ENCODE results near the gene ROCK2. TPM values are rescaled to one million over a fixed set of nuclear protein-coding genes. Genes with fewer than 3 reads are reported as not detected.

The ROCK2 gene
- total and polyA plus RNA-seq, 2 of the 13 experiments (the other 11 are each of a cell fraction or from before 2014, with no cell fraction given), result 38.1 to 119 TPM

GRCh38 chr2:11354363-11355154 lies 10.1 kb upstream of the ROCK2 start (continued):
- peak; percentile 78 for TF ChIP-seq UBTF (CRISPR knock-in tag; IDR thresholded peaks at IDR 0.05)
- TF ChIP-seq KDM4B (CRISPR knock-in tag; IDR thresholded peaks at IDR 0.05), result peak; percentile 96
- peak; percentile 73 for TF ChIP-seq ZFP36 (IDR thresholded peaks at IDR 0.05; ENCODE audit: borderline replicate concordance, low read depth, low read length, partially characterized antibody)
- TF ChIP-seq ZNF780A (CRISPR knock-in tag; IDR thresholded peaks at IDR 0.05), result 0 out of 2 replicates have a peak, but pooled peaks have one; percentile 81
- TF ChIP-seq MYPOP (CRISPR knock-in tag; IDR thresholded peaks at IDR 0.05), result peak; percentile 88
- TF ChIP-seq RCOR2 (CRISPR knock-in tag; IDR thresholded peaks at IDR 0.05), result peak; percentile 99
- peak; percentile 95 for TF ChIP-seq JUN (CRISPR knock-in tag; IDR thresholded peaks at IDR 0.05)
- no peak for TF ChIP-seq ZNF33A (CRISPR knock-in tag; IDR thresholded peaks at IDR 0.05; ENCODE audit: borderline replicate concordance)
- peak; percentile 88 for TF ChIP-seq ZNF362 (CRISPR knock-in tag; IDR thresholded peaks at IDR 0.05; ENCODE audit: borderline replicate concordance)
- TF ChIP-seq SNRNP70 (IDR thresholded peaks at IDR 0.05; ENCODE audit: low read depth, low read length), result no peak
- no peak for TF ChIP-seq CSRNP2 (CRISPR knock-in tag; conservative IDR thresholded peaks at IDR 0.05; ENCODE audit: low read depth)
- peak; percentile 96 for TF ChIP-seq KLF11 (CRISPR knock-in tag; IDR thresholded peaks at IDR 0.05)
- TF ChIP-seq ZNF256 (CRISPR knock-in tag; conservative IDR thresholded peaks at IDR 0.05), result peak; percentile 89
- peak; percentile 98 for TF ChIP-seq ZSCAN9 (CRISPR knock-in tag; IDR thresholded peaks at IDR 0.05; ENCODE audit: borderline replicate concordance)
- peak; percentile 81 for TF ChIP-seq ZBTB38 (CRISPR knock-in tag; IDR thresholded peaks at IDR 0.05)
- peak; percentile 75; the same call in 1 of the 2 replicates for TF ChIP-seq WIZ (CRISPR knock-in tag; IDR thresholded peaks at IDR 0.05)
- no peak for TF ChIP-seq RBM39 (IDR thresholded peaks at IDR 0.05; ENCODE audit: low read depth, low read length, poor library complexity, severe bottlenecking)
- TF ChIP-seq, protein P1, sequence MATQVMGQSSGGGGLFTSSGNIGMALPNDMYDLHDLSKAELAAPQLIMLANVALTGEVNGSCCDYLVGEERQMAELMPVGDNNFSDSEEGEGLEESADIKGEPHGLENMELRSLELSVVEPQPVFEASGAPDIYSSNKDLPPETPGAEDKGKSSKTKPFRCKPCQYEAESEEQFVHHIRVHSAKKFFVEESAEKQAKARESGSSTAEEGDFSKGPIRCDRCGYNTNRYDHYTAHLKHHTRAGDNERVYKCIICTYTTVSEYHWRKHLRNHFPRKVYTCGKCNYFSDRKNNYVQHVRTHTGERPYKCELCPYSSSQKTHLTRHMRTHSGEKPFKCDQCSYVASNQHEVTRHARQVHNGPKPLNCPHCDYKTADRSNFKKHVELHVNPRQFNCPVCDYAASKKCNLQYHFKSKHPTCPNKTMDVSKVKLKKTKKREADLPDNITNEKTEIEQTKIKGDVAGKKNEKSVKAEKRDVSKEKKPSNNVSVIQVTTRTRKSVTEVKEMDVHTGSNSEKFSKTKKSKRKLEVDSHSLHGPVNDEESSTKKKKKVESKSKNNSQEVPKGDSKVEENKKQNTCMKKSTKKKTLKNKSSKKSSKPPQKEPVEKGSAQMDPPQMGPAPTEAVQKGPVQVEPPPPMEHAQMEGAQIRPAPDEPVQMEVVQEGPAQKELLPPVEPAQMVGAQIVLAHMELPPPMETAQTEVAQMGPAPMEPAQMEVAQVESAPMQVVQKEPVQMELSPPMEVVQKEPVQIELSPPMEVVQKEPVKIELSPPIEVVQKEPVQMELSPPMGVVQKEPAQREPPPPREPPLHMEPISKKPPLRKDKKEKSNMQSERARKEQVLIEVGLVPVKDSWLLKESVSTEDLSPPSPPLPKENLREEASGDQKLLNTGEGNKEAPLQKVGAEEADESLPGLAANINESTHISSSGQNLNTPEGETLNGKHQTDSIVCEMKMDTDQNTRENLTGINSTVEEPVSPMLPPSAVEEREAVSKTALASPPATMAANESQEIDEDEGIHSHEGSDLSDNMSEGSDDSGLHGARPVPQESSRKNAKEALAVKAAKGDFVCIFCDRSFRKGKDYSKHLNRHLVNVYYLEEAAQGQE (IDR thresholded peaks at IDR 0.05; ENCODE audit: borderline replicate concordance in 1 of 2, low read depth in 1 of 2, low read length in 2 of 2), result peak in 1 of 2 experiments; percentile 83; a peak in 2 of 4 replicates

Data from HepG2 (cell line).